ENCODE results near the gene COPE. TPM values are rescaled to one million over a fixed set of nuclear protein-coding genes. Genes with fewer than 3 reads are reported as not detected.
A peak's percentile ranks its signal among the peaks of the same experiment; 100 is the strongest.
"Not testable (repeated sequence)": the region's sequence is repeated elsewhere in the genome, so short reads cannot be mapped to it uniquely, and the experiment has no call there.

COPE gene
- total RNA-seq, 1 donor from 2014 or later = 171 TPM

DNA sequence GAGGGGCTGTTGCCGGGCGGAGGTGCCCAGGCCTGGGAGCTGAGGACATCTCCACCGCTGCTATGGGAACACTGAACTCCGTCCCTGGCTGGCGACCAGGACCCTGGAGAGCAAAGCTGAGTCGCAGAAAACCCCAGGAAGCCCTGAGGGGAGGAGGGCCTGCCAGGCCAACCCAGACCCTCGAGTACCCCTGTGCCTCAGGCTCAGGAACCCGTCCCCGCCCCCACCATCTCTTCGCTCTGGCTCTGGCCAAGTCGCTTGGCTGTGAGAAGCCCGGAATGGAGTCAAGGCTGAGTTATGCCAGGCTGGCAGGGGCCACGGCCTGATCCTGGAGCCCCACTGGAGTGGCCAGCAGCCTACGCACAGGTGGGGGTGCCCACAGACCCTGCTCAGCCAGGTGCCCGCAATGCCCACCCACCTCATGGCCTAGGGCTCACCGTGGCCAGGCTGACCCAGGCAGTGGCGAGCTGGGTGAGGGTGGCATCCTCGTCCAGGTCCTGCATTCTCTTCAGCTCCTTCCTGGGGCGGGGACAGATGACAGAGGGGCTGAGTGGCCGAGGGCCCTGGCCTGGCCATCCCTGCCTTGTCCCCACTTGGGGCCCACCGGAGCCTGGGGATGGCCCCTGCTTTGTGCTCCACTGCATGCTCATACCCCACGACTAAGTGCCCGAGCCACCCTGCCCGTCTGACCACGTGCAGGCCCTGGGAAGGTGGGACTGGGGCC is 14.7 kb downstream of the COPE start:
- no peak overlapping the region for H3K4me3 Mint-ChIP-seq

DNA sequence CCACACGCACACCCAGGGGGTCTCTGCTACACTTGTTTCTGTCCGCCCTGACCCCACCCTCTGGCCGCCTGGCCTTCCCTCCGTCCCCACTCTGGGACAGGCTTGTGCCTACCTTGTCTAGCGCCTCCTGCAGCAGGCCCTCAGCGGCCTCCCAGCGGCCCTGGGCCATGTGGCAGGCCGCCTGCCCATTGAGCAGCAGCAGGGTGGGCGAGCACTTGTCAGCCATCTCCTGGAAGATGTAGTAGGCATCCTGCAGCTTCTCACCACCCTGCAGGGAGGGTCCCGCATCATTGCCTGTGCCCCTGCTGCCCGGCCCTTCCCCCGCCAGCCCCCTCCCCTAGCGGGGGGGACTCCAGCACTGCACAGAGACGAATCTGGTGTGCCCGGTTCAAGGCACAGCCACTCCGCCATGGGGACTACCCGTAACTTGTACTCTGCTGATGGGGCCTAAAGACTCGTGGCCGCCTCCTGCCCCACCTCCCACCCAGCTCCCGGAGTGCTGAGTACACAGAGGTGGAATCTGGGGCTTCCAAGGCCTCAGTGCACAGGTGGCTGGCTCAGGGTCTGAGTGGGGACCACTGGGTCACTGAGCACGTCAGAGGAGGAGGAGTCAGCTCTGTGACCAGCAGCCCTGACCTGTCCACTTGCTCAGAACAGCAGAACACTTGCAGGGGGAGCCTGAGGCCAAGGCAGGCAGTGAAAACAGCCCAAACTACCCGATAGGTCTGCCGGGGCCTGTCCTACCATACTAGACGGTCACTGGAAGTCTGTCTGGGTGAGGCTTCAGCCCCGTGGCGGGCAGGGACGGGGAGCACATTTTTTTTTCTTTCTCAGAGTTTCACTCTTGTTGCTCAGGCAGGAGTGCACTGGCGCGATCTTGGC is 15.8 kb downstream of the COPE start:
- H3K4me1 Mint-ChIP-seq (ENCODE audit: unreplicated experiment) = no peaks in the 10 kb centered on the region
- no peaks in the 10 kb centered on the region for H3K36me3 Mint-ChIP-seq
- TF ChIP-seq CTCF (conservative IDR thresholded peaks at IDR 0.05) = no peak
- H3K4me3 Mint-ChIP-seq = no peak overlapping the region
- no peaks in the 10 kb centered on the region for H3K9me3 Mint-ChIP-seq
- peak; percentile 68 for DNase-seq (ENCODE audit: extremely low spot score, unreplicated experiment)
- H3K27me3 Mint-ChIP-seq = no peaks in the 10 kb centered on the region
- no peak overlapping the region for H3K27ac Mint-ChIP-seq

More for the DNA sequence above, 14.7 kb downstream of the COPE start:
- H3K27ac Mint-ChIP-seq = no peak overlapping the region
- DNase-seq (ENCODE audit: extremely low spot score, unreplicated experiment) = no peak
- no peak for TF ChIP-seq CTCF (conservative IDR thresholded peaks at IDR 0.05)
- no peaks in the 10 kb centered on the region for H3K4me1 Mint-ChIP-seq (ENCODE audit: unreplicated experiment)
- no peaks in the 10 kb centered on the region for H3K36me3 Mint-ChIP-seq
- H3K27me3 Mint-ChIP-seq = no peaks in the 10 kb centered on the region
- H3K9me3 Mint-ChIP-seq = no peaks in the 10 kb centered on the region

DNA sequence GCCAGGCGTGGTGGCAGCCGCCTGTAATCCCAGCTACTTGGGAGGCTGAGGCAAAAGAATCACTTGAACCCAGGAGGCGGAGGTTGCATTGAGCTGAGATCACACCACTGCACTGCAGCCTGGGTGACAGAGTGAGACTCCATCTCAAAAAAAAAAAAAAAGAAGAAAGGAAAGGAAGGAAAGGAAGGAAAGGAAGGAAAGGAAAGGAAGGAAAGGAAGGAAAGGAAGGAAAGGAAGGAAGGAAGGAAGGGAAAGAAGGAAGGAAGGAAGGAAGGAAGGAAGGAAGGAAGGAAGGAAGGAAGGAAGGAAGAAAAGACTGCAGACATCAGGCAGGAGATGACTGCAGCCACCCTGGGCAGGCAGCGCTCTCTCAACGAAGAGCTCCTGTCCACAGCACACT is 16.7 kb downstream of the COPE start:
- H3K9me3 Mint-ChIP-seq; H3K4me3 Mint-ChIP-seq; H3K36me3 Mint-ChIP-seq; H3K4me1 Mint-ChIP-seq (ENCODE audit: unreplicated experiment); H3K27ac Mint-ChIP-seq; DNase-seq (ENCODE audit: extremely low spot score, unreplicated experiment); H3K27me3 Mint-ChIP-seq: not testable (repeated sequence)

GRCh38 chr19:18901491-18901890 is 17.7 kb downstream of the COPE start:
- H3K27me3 Mint-ChIP-seq = peaks cover 4% of the 10 kb centered on the region
- no peak for TF ChIP-seq CTCF (conservative IDR thresholded peaks at IDR 0.05)
- H3K36me3 Mint-ChIP-seq = no peaks in the 10 kb centered on the region
- no peak for DNase-seq (ENCODE audit: extremely low spot score, unreplicated experiment)
- no peak overlapping the region for H3K27ac Mint-ChIP-seq
- H3K9me3 Mint-ChIP-seq = no peaks in the 10 kb centered on the region
- peaks cover 5% of the 10 kb centered on the region for H3K4me1 Mint-ChIP-seq (ENCODE audit: unreplicated experiment)
- no peak overlapping the region for H3K4me3 Mint-ChIP-seq

DNA sequence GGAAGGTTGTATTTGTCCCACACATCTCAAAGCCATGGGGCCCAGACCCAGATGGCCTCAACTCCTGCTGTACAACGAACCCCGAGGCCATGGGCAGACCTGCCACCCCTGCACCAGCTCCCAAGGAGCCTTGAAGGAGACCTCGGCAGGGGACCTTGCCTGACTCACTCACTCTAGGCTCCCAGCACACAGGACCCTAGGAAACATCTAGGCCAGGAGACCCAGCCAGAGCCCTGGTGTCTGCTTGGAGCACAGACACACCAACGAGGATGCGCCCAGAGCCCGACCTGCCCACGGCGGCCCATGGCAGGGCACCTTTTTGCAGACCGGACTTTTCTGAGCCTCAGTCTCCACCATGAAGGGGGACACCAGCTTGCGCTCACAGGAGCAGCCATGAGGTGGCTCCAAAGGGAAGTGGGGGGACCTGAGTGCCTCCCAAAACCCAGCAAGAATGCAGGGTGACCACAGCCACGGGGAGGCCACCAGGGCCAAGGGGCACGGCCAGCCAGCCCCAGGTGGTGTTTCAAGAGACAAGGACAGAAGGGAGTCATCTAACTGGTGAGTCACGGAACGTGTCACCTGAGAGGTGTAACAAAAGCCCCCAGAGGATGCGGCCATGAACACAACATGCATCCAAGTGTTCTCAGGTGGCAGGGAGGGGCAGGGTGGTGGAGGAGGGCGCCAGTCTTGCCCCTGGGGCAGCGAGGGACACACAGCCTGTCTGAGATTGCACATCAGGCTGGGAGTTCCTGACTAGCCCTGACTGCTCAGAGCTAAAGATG is 18.3 kb downstream of the COPE start:
- H3K27me3 Mint-ChIP-seq = peaks cover 6% of the 10 kb centered on the region
- no peaks in the 10 kb centered on the region for H3K36me3 Mint-ChIP-seq
- H3K27ac Mint-ChIP-seq = no peak overlapping the region
- H3K9me3 Mint-ChIP-seq = no peaks in the 10 kb centered on the region
- no peak for TF ChIP-seq CTCF (conservative IDR thresholded peaks at IDR 0.05)
- DNase-seq (ENCODE audit: extremely low spot score, unreplicated experiment) = no peak
- H3K4me3 Mint-ChIP-seq = no peak overlapping the region
- peaks cover 5% of the 10 kb centered on the region for H3K4me1 Mint-ChIP-seq (ENCODE audit: unreplicated experiment)
